Measurements from ENCODE around the gene ATP8A1. TPM values are rescaled to one million over a fixed set of nuclear protein-coding genes. Genes with fewer than 3 reads are reported as not detected.

The ATP8A1 gene
- total RNA-seq, 4 donors from 2014 or later = 21.3 to 34.7 (median 25.9) TPM

GRCh38 chr4:42554072-42554471 is 102.8 kb downstream of the ATP8A1 start:
- intact Hi-C loops (cut with DNase I; ENCODE audit: low total_unique reads) = no loop called here
- H3K36me3 ChIP-seq = no peaks in the 10 kb centered on the region
- no peak for DNase-seq
- H3K4me3 ChIP-seq = no peak overlapping the region
- no peaks in the 10 kb centered on the region for H3K4me1 ChIP-seq
- no peaks in the 10 kb centered on the region for H3K27me3 ChIP-seq
- H3K9me3 ChIP-seq = no peaks in the 10 kb centered on the region
- TF ChIP-seq CTCF (IDR thresholded peaks at IDR 0.05) (no peak), POLR2A (IDR thresholded peaks at IDR 0.05) (no peak)
- no peak overlapping the region for H3K27ac ChIP-seq

GRCh38 chr4:42549896-42550295 is 107.0 kb downstream of the ATP8A1 start:
- Histone ChIP-seq H3K4me1 (no peaks in the 10 kb centered on the region), H3K4me3 (no peak overlapping the region), H3K27me3 (no peaks in the 10 kb centered on the region), H3K36me3 (no peaks in the 10 kb centered on the region), H3K27ac (no peak overlapping the region), H3K9me3 (no peaks in the 10 kb centered on the region)
- no peak for TF ChIP-seq POLR2A (IDR thresholded peaks at IDR 0.05)
- no peak for TF ChIP-seq CTCF (IDR thresholded peaks at IDR 0.05)
- intact Hi-C loops (cut with DNase I; ENCODE audit: low total_unique reads) = no loop called here
- no peak for DNase-seq

GRCh38 chr4:42547805-42548204 is 109.1 kb downstream of the ATP8A1 start:
- Histone ChIP-seq H3K27me3 (no peaks in the 10 kb centered on the region), H3K4me1 (no peaks in the 10 kb centered on the region), H3K27ac (no peak overlapping the region), H3K4me3 (no peak overlapping the region), H3K36me3 (no peaks in the 10 kb centered on the region), H3K9me3 (no peaks in the 10 kb centered on the region)
- intact Hi-C loops (cut with DNase I; ENCODE audit: low total_unique reads) = no loop called here
- TF ChIP-seq POLR2A (IDR thresholded peaks at IDR 0.05) (no peak), CTCF (IDR thresholded peaks at IDR 0.05) (no peak)
- DNase-seq = no peak

- Histone ChIP-seq H3K4me1 (no peaks in the 10 kb centered on the region), H3K36me3 (no peaks in the 10 kb centered on the region), H3K9me3 (no peaks in the 10 kb centered on the region), H3K27ac (no peak overlapping the region), H3K4me3 (no peak overlapping the region), H3K27me3 (no peaks in the 10 kb centered on the region)
- no peak for DNase-seq
- no peak for TF ChIP-seq CTCF (IDR thresholded peaks at IDR 0.05)
- TF ChIP-seq POLR2A (IDR thresholded peaks at IDR 0.05) = no peak
- intact Hi-C loops (cut with DNase I; ENCODE audit: low total_unique reads) = no loop called here
Measured at GRCh38 chr4:42543762-42544161, 113.1 kb downstream of the ATP8A1 start.

- Histone ChIP-seq H3K36me3 (no peaks in the 10 kb centered on the region), H3K9me3 (no peaks in the 10 kb centered on the region), H3K27ac (no peak overlapping the region), H3K27me3 (no peaks in the 10 kb centered on the region), H3K4me3 (no peak overlapping the region), H3K4me1 (no peaks in the 10 kb centered on the region)
- TF ChIP-seq CTCF (IDR thresholded peaks at IDR 0.05) = no peak
- no peak for TF ChIP-seq POLR2A (IDR thresholded peaks at IDR 0.05)
- DNase-seq = no peak
- intact Hi-C loops (cut with DNase I; ENCODE audit: low total_unique reads) = no loop called here
Measured at GRCh38 chr4:42543126-42543525, 113.8 kb downstream of the ATP8A1 start.
